Caco-2 (cell line): ENCODE measurements around the gene TGFA. TPM values are rescaled to one million over a fixed set of nuclear protein-coding genes. Genes with fewer than 3 reads are reported as not detected.

Experiments
- BruUV-seq: library from RNA; stranded (reverse); fragments of 400-500 nt; replicated peaks from 2 replicates; lab custom pipeline; 2021; lab: Mats Ljungman, UMichigan
- CTCF ChIA-PET: fragments of 300-600 bp; sonication (Branson Sonifier 250); formaldehyde crosslinking; loops from one replicate; lab custom pipeline; 2022; ENCODE audit warnings: antibody characterized with exemption; lab: Charles Lee
- POLR2A ChIA-PET: fragments of 300-600 bp; sonication (Branson Sonifier 250); formaldehyde crosslinking; loops from one replicate; lab custom pipeline; 2022; ENCODE audit warnings: antibody characterized with exemption; lab: Charles Lee
- DNase-seq, 2 experiments: peaks; one replicate each; pipeline versions ENCODE4 v3.0.0 to v3.0.0-alpha.2; 2020 to 2022
- H3K27me3 ChIP-seq: replicated peaks from 2 replicates; pipeline ENCODE4 v1.6.0; 2011; ENCODE audit warnings: low read length; ENCODE audit not compliant: control insufficient read depth, insufficient read depth
- H3K36me3 ChIP-seq: 2 replicates; pipeline ENCODE4 v1.5.1; 2011; ENCODE audit warnings: low read length; ENCODE audit not compliant: control insufficient read depth, insufficient read depth
- H3K4me1 ChIP-seq: fragments of 250-450 bp; sonication (Bioruptor Pico); 2 replicates; pipeline ENCODE4 v1.5.1; 2020; ENCODE audit warnings: mild to moderate bottlenecking
- H3K4me3 ChIP-seq: 2 replicates; pipeline ENCODE4 v1.5.1; 2011; ENCODE audit warnings: low read depth, mild to moderate bottlenecking, control low read depth, low read length
- H3K9me3 ChIP-seq: fragments of 250-450 bp; sonication (Bioruptor Pico); 2 replicates; pipeline ENCODE4 v1.5.1; 2020; ENCODE audit warnings: mild to moderate bottlenecking, moderate library complexity
- H3K27ac Mint-ChIP-seq: one replicate; pipeline ENCODE4 v1.8.0; 2022; ENCODE audit warnings: mixed read lengths; ENCODE audit not compliant: unreplicated experiment
- H3K27me3 Mint-ChIP-seq: one replicate; pipeline ENCODE4 v1.8.0; 2022; ENCODE audit warnings: mixed read lengths; ENCODE audit not compliant: insufficient read depth, unreplicated experiment
- H3K36me3 Mint-ChIP-seq: one replicate; pipeline ENCODE4 v1.8.0; 2022; ENCODE audit warnings: mild to moderate bottlenecking, mixed read lengths; ENCODE audit not compliant: insufficient read depth, unreplicated experiment
- H3K4me1 Mint-ChIP-seq: one replicate; pipeline ENCODE4 v1.8.0; 2022; ENCODE audit warnings: low read depth, mixed read lengths; ENCODE audit not compliant: unreplicated experiment
- H3K4me3 Mint-ChIP-seq: one replicate; pipeline ENCODE4 v1.8.0; 2022; ENCODE audit warnings: mild to moderate bottlenecking, moderate library complexity, mixed read lengths; ENCODE audit not compliant: unreplicated experiment
- H3K9me3 Mint-ChIP-seq: one replicate; pipeline ENCODE4 v1.8.0; 2022; ENCODE audit warnings: mixed read lengths; ENCODE audit not compliant: unreplicated experiment
- CTCF ChIP-seq, 2 experiments: fragments of 200-600 bp in 1 of 2; IDR thresholded peaks; 1 replicate in 1 of 2; 2 replicates in 1 of 2; pipeline versions ENCODE4 v1.5.1 to v1.8.0; 2011 to 2022; ENCODE audit warnings: antibody characterized with exemption in 1 of 2, control low read depth in 1 of 2, inconsistent platforms in 1 of 2, low read depth in 1 of 2, low read length in 1 of 2, mild to moderate bottlenecking in 1 of 2, moderate library complexity in 1 of 2; ENCODE audit not compliant: insufficient read depth in 1 of 2, severe bottlenecking in 1 of 2, unreplicated experiment in 1 of 2
- intact Hi-C: fragments of 100-400 bp; cut with micrococcal nuclease; formaldehyde crosslinking; loops from one replicate; pipeline ENCODE4 v1.10.0; 2022; ENCODE audit not compliant: unreplicated experiment
- total RNA-seq: library from RNA; stranded (reverse); gene quantifications from 2 replicates; pipeline ENCODE4 v1.2.3, GENCODE V29; 2022

The TGFA gene
- total RNA-seq, 1 experiment from 2014 or later: 0.70 TPM

GRCh38 chr2:70514612-70515055 lies 39.0 kb downstream of the TGFA start:
- TF ChIP-seq CTCF (IDR thresholded peaks at IDR 0.05; ENCODE audit: insufficient read depth in 1 of 2, low read depth in 1 of 2, low read length in 1 of 2, severe bottlenecking in 1 of 2, unreplicated experiment in 1 of 2): no peak
- Histone ChIP-seq H3K36me3 (no peaks in the 10 kb centered on the region), H3K4me3 (no peak overlapping the region), H3K9me3 (no peaks in the 10 kb centered on the region), H3K4me1 (no peaks in the 10 kb centered on the region), H3K27me3 (no peaks in the 10 kb centered on the region; the same call in none of the 2 replicates)
- peaks cover 3% of the 10 kb centered on the region for H3K27me3 Mint-ChIP-seq
- no peaks in the 10 kb centered on the region for H3K9me3 Mint-ChIP-seq
- POLR2A ChIA-PET: interaction anchor here (0.7 kb wide), 1 partner anchor 17 kb away, joined by 7 read pairs; no protein-coding TSS in a partner anchor
- CTCF ChIA-PET: interaction anchor here (0.6 to 0.7 kb wide), 2 partner anchors 21 to 173 kb away, joined by 3 read pairs; no protein-coding TSS in a partner anchor
- H3K27ac Mint-ChIP-seq: no peak overlapping the region
- no TSS peak for BruUV-seq
- no peak for DNase-seq
- intact Hi-C loops: no loop called here
- no peaks in the 10 kb centered on the region for H3K4me1 Mint-ChIP-seq
- H3K4me3 Mint-ChIP-seq: no peak overlapping the region
- H3K36me3 Mint-ChIP-seq: no peaks in the 10 kb centered on the region

- Mint-ChIP-seq H3K27ac (no peak overlapping the region), H3K27me3 (peaks cover 3% of the 10 kb centered on the region), H3K4me1 (no peaks in the 10 kb centered on the region), H3K4me3 (no peak overlapping the region), H3K36me3 (no peaks in the 10 kb centered on the region), H3K9me3 (no peaks in the 10 kb centered on the region)
- POLR2A ChIA-PET: no interaction called here
- Histone ChIP-seq H3K27me3 (no peaks in the 10 kb centered on the region; the same call in none of the 2 replicates), H3K36me3 (no peaks in the 10 kb centered on the region), H3K9me3 (no peaks in the 10 kb centered on the region), H3K4me3 (no peak overlapping the region), H3K4me1 (no peaks in the 10 kb centered on the region)
- CTCF ChIA-PET: no interaction called here
- TF ChIP-seq CTCF (IDR thresholded peaks at IDR 0.05; ENCODE audit: insufficient read depth in 1 of 2, low read depth in 1 of 2, low read length in 1 of 2, severe bottlenecking in 1 of 2, unreplicated experiment in 1 of 2): no peak
- BruUV-seq: no TSS peak
- intact Hi-C loops: no loop called here
- DNase-seq: no peak
Observed at GRCh38 chr2:70513738-70514137, 39.9 kb downstream of the TGFA start.

- Histone ChIP-seq H3K36me3 (no peaks in the 10 kb centered on the region), H3K4me1 (no peaks in the 10 kb centered on the region), H3K4me3 (no peak overlapping the region), H3K9me3 (no peaks in the 10 kb centered on the region), H3K27me3 (no peaks in the 10 kb centered on the region; the same call in 1 of the 2 replicates)
- POLR2A ChIA-PET: interaction anchor here (0.5 kb wide), 1 partner anchor 74 kb away, joined by 4 read pairs; no protein-coding TSS in a partner anchor
- H3K4me1 Mint-ChIP-seq: no peaks in the 10 kb centered on the region
- no peaks in the 10 kb centered on the region for H3K9me3 Mint-ChIP-seq
- no TSS peak for BruUV-seq
- CTCF ChIA-PET: interaction anchor here (0.6 kb wide), 2 partner anchors 104 to 148 kb away, joined by 3 read pairs; no protein-coding TSS in a partner anchor
- intact Hi-C loops: no loop called here
- peaks cover 3% of the 10 kb centered on the region for H3K27me3 Mint-ChIP-seq
- no peak overlapping the region for H3K27ac Mint-ChIP-seq
- DNase-seq: no peak
- no peak overlapping the region for H3K4me3 Mint-ChIP-seq
- no peaks in the 10 kb centered on the region for H3K36me3 Mint-ChIP-seq
- TF ChIP-seq CTCF (IDR thresholded peaks at IDR 0.05; ENCODE audit: insufficient read depth in 1 of 2, low read depth in 1 of 2, low read length in 1 of 2, severe bottlenecking in 1 of 2, unreplicated experiment in 1 of 2): no peak
Observed at GRCh38 chr2:70511971-70512729, 41.5 kb downstream of the TGFA start.
